ENCODE results near the gene F2.

The F2 gene

GRCh38 chr11:46743693-46744339 is 24.8 kb downstream of the F2 start:
- DNase-seq (ENCODE audit: low read depth): no peak

DNA sequence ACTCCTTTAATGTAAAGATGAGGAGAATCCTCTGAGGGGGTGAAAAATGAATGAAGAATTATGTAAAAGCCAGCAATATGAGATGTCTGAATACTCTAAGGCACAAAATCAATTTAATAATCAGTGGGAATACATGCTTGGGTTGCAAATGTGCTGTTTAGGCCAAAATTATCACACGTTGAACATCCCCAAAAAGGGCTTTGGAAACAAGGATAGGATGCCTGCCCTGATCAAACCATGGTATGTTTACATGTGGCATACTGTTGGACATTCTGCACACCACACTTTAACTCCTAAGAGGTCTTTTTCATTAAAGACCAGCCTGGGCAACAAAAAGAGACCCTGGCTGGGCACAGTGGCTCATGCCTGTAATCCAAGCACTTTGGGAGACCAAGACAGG is 26.3 kb downstream of the F2 start:
- no peak for DNase-seq (ENCODE audit: low read depth)

DNA sequence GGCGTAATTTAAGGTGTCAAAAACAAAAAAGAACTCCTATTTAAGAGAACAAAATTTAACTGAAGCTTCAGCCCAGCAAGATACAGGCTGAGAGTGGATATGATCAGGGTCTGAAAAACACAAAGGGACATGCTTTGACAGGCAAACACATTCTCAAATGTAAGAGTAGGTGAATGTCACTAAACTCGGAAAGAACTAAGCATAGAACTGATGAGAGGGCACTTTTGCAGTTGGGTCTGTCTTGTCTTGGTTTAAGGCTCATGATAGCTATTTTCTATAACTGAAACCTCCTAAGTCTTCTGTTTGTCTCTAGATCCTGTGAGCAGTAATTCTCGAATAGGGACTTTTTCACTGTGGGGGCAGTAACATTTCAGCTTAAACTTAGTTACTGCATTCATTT is 27.0 kb downstream of the F2 start:
- DNase-seq (ENCODE audit: low read depth): no peak

DNA sequence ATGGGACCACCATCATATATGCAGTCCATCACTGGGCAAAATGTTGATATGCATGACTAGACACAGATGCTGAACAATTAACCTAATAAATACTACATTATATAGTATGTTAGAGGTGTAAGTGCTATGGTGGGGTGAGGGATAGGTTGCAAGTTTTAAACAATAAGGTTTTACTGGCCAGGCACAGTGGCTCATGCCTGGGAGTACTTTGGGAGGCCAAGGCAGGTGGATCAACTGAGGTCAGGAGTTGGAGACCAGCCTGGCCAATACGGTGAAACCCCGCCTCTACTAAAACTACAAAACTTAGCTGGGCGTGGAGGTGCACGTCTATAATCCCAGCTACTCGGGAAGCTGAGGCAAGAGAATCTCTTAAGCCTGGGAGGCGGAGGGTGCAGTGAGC is 28.1 kb downstream of the F2 start:
- DNase-seq (ENCODE audit: low read depth): no peak

GRCh38 chr11:46755962-46756361 is 36.9 kb downstream of the F2 start:
- no peak for DNase-seq (ENCODE audit: low read depth)

GRCh38 chr11:46759196-46759595 is 40.2 kb downstream of the F2 start:
- DNase-seq (ENCODE audit: low read depth): no peak

DNA sequence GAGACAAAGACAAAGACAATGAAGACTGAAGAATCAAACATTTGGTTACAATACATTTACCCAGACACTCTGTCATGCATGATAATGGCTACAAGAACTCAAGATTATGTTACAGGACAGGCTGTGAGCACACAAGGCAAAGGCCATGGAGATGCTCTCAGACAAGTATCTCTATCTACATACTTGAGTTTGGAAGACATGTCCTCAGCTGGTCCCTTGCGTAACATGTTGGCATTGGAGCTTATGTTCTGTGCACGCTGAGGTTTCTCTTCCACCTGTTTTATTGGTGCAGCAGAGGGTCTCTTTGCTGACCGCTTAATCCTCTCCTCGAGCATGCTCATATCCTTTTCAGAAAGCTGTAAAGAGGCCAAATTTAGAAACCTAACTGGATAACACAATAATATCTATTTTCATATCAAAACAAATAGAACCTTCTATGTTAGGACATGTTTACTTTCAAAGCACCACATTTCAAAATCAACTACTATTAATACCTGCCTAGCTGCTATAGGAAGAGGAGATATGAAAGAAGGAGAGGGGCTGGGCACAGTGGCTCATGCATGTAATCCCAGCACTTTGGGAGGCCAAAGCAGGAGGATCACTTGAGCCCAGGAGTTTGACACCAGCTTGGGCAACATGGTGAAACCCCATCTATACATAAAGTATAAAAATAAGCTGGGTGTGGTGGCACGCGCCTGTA is 41.6 kb downstream of the F2 start:
- no peak for DNase-seq (ENCODE audit: low read depth)

- no peak for DNase-seq (ENCODE audit: low read depth)
Measured at GRCh38 chr11:46761807-46762206, 42.8 kb downstream of the F2 start.

GRCh38 chr11:46762248-46762647 is 43.2 kb downstream of the F2 start:
- DNase-seq (ENCODE audit: low read depth): no peak

DNA sequence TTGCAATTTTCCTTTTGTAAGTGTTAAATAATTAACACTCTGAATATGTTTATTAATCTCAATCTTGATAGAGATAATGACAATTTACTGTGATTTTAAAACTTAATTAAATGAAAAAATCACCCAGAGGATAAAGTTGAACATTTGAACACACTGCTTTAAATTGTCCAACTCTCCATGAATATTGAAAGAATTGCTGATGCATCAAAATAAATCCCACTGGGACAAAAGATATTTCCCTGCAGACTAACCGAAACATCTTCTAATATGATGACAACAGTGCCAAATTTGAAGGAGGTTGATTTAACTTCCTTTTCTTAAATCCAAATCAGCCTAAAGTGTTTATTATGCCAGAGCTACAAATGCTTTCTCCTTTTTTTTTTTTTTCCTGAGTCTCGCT is 47.6 kb downstream of the F2 start:
- no peak for DNase-seq (ENCODE audit: low read depth)

DNA sequence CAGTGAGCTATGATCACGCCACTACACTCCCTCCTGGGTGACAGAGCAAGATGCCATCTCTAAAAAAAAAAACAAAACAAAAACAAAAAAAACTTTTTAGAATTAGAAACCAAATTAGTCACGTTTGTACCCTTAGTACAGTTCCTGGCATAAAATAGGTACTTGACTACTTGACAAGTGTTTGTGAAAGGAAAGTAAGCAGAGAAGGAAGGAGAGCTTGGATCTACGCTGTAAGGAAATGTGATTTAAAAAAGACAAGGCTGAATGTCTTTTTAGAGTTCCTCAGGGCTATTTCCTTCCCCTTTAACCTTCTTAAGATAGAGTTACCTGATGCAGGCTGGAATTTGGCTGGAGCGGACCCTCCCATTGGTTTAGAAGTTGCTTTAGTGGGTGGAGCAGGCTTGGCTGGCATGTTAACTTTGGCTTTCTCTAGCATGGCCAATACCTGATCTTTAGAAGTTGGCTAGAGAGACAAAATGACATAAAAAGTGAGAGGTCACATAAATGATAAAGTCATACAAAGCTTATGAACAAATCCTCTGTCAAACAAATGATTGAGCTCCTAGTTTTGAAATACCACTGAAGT is 50.7 kb downstream of the F2 start:
- no peak for DNase-seq (ENCODE audit: low read depth)

DNA sequence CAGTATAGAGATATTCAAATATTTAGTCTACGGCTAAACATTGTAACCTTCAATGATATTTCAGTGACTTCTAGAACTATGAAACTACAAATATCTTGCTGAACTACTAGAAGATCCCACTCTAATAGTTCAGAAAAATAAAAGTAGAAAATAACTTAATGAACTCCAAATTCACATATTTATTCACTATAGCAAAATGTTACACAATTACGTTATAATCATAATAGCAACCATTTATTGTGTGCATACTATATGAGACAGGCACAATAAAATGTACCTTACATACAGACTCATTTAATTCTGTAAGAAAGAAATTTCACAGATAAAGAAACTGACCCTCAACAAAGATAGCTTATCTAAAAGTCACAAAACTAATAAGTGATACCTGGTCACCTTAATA is 57.9 kb downstream of the F2 start:
- no peak for DNase-seq (ENCODE audit: low read depth)

DNA sequence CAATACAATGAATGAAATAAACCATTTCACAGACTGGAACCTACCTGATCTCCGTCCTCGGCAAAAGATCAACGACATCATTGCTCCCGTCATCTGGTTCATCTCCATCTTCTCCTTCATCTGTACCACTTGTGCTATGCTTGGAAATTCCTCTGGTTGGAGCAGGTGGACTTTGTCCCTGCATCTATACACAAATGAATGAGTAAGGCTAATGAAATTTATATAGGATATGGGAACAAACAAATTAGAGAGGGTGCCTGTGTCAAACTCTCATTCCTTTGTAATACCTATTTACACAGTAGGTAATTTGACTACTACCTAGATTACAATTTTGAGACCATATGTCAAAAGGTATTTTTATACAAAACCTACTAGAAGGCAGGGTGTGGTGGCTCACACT is 59.4 kb downstream of the F2 start:
- no peak for DNase-seq (ENCODE audit: low read depth)
